Upper lobe of left lung (tissue), 4 donors: ENCODE data around the gene GARNL3.

Source experiments
- POLR2A ChIP-seq, 4 donors: fragments of 450-650 bp; IDR thresholded peaks; one replicate each; pipeline ENCODE4 v1.5.1; 2016 to 2017; ENCODE audit warnings: antibody characterized with exemption in 4 of 4, mild to moderate bottlenecking in 2 of 4
- TF ChIP-seq, protein P1 (sequence below), 6 experiments: fragments of 450-650 bp in 4 of 6; fragments of 200-600 bp in 2 of 6; sonication (generic) in 2 of 6; IDR thresholded peaks; one replicate each; pipeline ENCODE4 v1.5.1; 2016 to 2019; ENCODE audit warnings: antibody characterized with exemption in 6 of 6

DNA sequence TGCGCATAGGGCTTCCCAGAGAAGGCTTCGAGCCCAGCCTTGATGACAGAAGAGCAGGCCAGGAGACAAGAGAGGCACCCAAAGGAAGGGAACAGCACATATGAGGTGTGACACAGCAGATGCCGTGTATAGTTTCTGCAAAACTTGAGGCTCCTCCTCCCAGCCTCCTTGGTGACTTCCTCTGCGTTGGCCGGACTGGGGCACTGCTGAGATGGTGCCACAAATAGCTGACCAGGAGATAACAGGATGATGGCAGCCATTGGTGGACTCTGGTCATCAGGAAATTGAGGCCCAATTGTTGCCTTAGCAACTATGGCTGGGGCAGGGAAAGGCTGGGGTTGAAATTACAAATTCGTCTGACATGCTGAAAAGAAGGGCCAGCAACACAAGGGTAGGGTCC lies 154.8 kb downstream of the GARNL3 start:
- TF ChIP-seq, protein P1, sequence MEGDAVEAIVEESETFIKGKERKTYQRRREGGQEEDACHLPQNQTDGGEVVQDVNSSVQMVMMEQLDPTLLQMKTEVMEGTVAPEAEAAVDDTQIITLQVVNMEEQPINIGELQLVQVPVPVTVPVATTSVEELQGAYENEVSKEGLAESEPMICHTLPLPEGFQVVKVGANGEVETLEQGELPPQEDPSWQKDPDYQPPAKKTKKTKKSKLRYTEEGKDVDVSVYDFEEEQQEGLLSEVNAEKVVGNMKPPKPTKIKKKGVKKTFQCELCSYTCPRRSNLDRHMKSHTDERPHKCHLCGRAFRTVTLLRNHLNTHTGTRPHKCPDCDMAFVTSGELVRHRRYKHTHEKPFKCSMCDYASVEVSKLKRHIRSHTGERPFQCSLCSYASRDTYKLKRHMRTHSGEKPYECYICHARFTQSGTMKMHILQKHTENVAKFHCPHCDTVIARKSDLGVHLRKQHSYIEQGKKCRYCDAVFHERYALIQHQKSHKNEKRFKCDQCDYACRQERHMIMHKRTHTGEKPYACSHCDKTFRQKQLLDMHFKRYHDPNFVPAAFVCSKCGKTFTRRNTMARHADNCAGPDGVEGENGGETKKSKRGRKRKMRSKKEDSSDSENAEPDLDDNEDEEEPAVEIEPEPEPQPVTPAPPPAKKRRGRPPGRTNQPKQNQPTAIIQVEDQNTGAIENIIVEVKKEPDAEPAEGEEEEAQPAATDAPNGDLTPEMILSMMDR (IDR thresholded peaks at IDR 0.05), result no peak
- no peak for TF ChIP-seq POLR2A (IDR thresholded peaks at IDR 0.05)
